ENCODE data around the gene ITCH. TPM values are rescaled to one million over a fixed set of nuclear protein-coding genes. Genes with fewer than 3 reads are reported as not detected.

Gene ITCH
- total and polyA plus RNA-seq, 2 experiments from 2014 or later = 31.0 to 47.7 TPM

DNA sequence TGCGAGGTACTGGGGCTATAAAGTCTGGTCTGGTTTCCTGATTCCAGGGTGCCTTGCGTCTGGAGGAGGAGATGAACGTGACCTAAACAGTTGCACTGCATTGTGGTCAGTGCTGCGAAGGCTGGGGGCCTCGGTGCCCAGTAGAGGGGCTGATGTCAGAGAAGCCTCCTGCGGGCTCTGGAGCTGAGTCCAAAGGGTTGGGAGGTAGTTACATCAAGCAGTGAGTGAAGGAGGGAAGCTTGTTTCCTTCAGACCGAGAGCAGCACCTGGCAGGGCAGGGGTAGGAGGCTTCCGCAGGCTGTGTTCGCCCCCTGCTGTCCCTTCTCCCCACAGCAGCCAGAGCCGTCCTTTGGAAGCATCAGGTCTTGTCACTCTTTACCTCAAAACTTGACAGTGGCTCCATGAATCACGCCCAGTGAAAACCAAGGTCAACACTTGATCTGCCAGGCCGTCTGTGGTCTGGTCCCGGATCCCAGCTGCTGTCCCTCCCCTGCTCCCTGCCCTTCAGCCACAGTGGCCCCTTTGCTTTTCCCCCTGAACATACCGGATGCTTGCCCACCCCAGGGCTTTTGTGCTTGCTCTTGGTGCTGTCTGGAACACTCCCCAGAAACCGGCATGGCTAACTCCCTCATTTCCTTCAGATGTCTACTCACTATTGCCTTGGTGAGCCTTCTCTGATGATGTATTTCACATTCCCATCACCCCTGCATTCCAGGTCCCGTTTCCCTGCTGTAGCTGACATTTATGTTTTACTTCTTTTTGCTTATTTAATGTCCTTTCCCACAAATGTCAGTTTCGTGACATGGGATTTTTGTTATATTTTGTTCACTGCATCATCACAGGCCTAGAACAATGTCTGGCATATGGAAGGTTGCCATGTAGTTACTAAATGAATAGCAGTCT lies 160.1 kb downstream of the ITCH start:
- H4K20me1 ChIP-seq (ENCODE audit: insufficient read depth) = 0 out of 2 replicates have a peak, but pooled peaks cover 4% of the 10 kb centered on the region
- no peak overlapping the region for H2AFZ ChIP-seq
- TF ChIP-seq EZH2 (IDR thresholded peaks at IDR 0.05; ENCODE audit: insufficient read depth, poor library complexity, severe bottlenecking) = no peak
- TF ChIP-seq EZH2phosphoT487 (IDR thresholded peaks at IDR 0.05; ENCODE audit: insufficient read depth, low read depth) = no peak
- peaks cover 89% of the 10 kb centered on the region for H3K79me2 ChIP-seq (ENCODE audit: insufficient read depth)
- H3K27ac ChIP-seq = peak overlapping the region; percentile 77
- H3K4me1 ChIP-seq (ENCODE audit: insufficient read depth) = peaks cover 42% of the 10 kb centered on the region
- H3F3A ChIP-seq (ENCODE audit: insufficient read depth) = peaks cover 55% of the 10 kb centered on the region
- no peaks in the 10 kb centered on the region for H3K9me2 ChIP-seq (ENCODE audit: insufficient read depth)
- in situ Hi-C loops (cut with MboI) = no loop called here
- peak; percentile 72 for DNase-seq
- peak overlapping the region; percentile 53 for H3K9ac ChIP-seq
- H3K4me2 ChIP-seq (ENCODE audit: unreplicated experiment) = peak overlapping the region; percentile 53
- H3K27me3 ChIP-seq (replicated peaks; ENCODE audit: insufficient read depth) = no peaks in the 10 kb centered on the region
- H3K9me3 ChIP-seq (ENCODE audit: low read depth) = no peaks in the 10 kb centered on the region
- 36 to 42% methylated on average over 17 of the region's 17 CpGs for WGBS, 2 experiments (ENCODE audit: low coverage in 1 of 2, low lambda C conversion rate in 2 of 2, missing lambda C conversion rate in 2 of 2)
- peaks cover 26% of the 10 kb centered on the region for H3K36me3 ChIP-seq (ENCODE audit: low read depth)
- H3K4me3 ChIP-seq = no peak overlapping the region

DNA sequence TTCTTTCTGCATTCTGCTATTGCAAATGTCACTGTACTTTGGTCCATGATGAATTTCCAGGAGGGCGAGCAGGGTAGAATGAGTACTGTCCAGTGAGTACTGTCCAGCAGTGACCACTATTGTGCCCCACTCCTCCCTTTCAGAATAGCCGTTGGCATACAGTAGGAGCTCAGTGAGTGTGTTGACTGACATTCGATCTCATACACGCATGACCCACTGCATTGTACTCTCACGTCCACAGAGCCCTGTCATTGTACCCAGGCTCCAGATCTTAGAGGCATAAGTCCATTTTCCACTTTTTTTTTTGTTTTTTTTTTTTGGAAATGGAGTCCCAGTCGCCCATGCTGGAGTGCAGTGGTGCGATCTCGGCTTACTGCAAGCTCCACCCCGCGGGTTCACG lies 161.4 kb downstream of the ITCH start:
- in situ Hi-C loops (cut with MboI) = no loop called here
- 0 out of 2 replicates have a peak, but pooled peaks cover 4% of the 10 kb centered on the region for H4K20me1 ChIP-seq (ENCODE audit: insufficient read depth)
- peaks cover 86% of the 10 kb centered on the region for H3K79me2 ChIP-seq (ENCODE audit: insufficient read depth)
- H3K9me3 ChIP-seq (ENCODE audit: low read depth) = no peaks in the 10 kb centered on the region
- no peak overlapping the region for H2AFZ ChIP-seq
- no peak for TF ChIP-seq EZH2 (IDR thresholded peaks at IDR 0.05; ENCODE audit: insufficient read depth, poor library complexity, severe bottlenecking)
- no peaks in the 10 kb centered on the region for H3K27me3 ChIP-seq (replicated peaks; ENCODE audit: insufficient read depth)
- H3K9me2 ChIP-seq (ENCODE audit: insufficient read depth) = no peaks in the 10 kb centered on the region
- no peak for DNase-seq
- peak overlapping the region; percentile 77 for H3K27ac ChIP-seq
- H3K4me1 ChIP-seq (ENCODE audit: insufficient read depth) = peaks cover 42% of the 10 kb centered on the region
- H3F3A ChIP-seq (ENCODE audit: insufficient read depth) = peaks cover 55% of the 10 kb centered on the region
- WGBS, 2 experiments (ENCODE audit: low coverage in 1 of 2, low lambda C conversion rate in 2 of 2, missing lambda C conversion rate in 2 of 2) = 93 to 94% methylated on average over 11 of the region's 11 CpGs
- H3K9ac ChIP-seq = 0 out of 2 replicates have a peak overlapping the region, but pooled peaks have one; percentile 53
- peaks cover 30% of the 10 kb centered on the region for H3K36me3 ChIP-seq (ENCODE audit: low read depth)
- no peak overlapping the region for H3K4me2 ChIP-seq (ENCODE audit: unreplicated experiment)
- no peak overlapping the region for H3K4me3 ChIP-seq

DNA sequence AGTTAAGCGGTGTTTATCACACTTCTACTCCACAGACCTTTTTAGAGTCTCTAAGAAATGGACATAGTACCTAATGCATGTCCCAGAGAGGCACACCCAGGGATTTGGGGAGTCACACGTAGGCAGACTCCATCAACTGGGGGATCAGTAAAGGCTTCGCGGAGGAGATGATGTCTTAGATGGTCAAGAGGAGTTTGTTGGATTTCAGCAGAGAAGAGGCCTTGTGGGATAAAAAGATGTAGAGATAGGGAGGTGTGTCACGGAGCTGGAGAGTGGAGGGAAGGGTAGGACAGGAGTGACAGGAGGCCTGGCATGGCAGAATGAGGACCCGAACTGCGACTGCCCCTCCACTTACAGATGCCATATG lies 162.3 kb downstream of the ITCH start:
- Histone ChIP-seq H3K27ac (peak overlapping the region; percentile 89), H4K20me1 (ENCODE audit: insufficient read depth) (0 out of 2 replicates have a peak, but pooled peaks cover 4% of the 10 kb centered on the region), H3K27me3 (replicated peaks; ENCODE audit: insufficient read depth) (no peaks in the 10 kb centered on the region), H3F3A (ENCODE audit: insufficient read depth) (peaks cover 55% of the 10 kb centered on the region), H3K4me2 (ENCODE audit: unreplicated experiment) (peak overlapping the region; percentile 50), H3K36me3 (ENCODE audit: low read depth) (peaks cover 29% of the 10 kb centered on the region), H3K4me3 (no peak overlapping the region), H3K79me2 (ENCODE audit: insufficient read depth) (peaks cover 85% of the 10 kb centered on the region), H2AFZ (no peak overlapping the region), H3K9me3 (ENCODE audit: low read depth) (no peaks in the 10 kb centered on the region), H3K9me2 (ENCODE audit: insufficient read depth) (no peaks in the 10 kb centered on the region), H3K9ac (peak overlapping the region; percentile 50), H3K4me1 (ENCODE audit: insufficient read depth) (peaks cover 42% of the 10 kb centered on the region)
- 58 to 61% methylated on average over 7 of the region's 7 CpGs for WGBS, 2 experiments (ENCODE audit: low coverage in 1 of 2, low lambda C conversion rate in 2 of 2, missing lambda C conversion rate in 2 of 2)
- in situ Hi-C loops (cut with MboI) = no loop called here
- DNase-seq = no peak
- no peak for TF ChIP-seq EZH2 (IDR thresholded peaks at IDR 0.05; ENCODE audit: insufficient read depth, poor library complexity, severe bottlenecking)
- TF ChIP-seq EZH2phosphoT487 (IDR thresholded peaks at IDR 0.05; ENCODE audit: insufficient read depth, low read depth) = no peak

DNA sequence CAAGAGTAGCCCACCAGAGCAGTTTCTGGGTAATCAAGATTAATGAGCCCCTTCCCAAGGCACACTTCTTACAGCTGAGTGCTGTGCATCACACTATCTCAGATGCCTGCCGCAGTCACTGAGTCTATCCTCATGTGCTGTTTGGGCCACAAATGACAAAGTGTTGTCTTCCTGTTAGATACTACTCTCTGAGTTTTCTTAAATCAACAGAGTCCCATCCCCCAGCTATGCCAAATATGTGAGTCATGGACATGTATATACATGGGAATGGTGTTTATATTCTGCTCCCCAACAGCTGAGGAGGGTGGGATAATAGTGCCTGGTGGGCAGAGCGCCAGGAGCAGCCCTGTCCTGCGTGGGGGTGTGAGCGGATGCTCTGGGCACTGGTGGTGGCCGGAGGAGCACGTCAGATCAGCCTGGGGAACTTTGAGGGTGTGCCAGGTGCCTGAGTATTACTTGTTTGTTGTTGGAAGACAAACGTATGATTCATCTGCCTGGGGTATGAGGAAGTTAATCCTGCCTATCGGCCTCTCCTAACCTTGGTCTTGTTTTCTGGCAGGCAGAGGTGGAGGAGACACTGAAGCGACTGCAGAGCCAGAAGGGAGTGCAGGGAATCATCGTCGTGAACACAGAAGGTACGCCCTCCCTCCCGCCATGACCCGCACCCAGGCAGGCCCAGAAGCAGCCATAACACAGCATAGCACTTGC lies 162.8 kb downstream of the ITCH start:
- no peak overlapping the region for H2AFZ ChIP-seq
- peaks cover 42% of the 10 kb centered on the region for H3K4me1 ChIP-seq (ENCODE audit: insufficient read depth)
- peaks cover 33% of the 10 kb centered on the region for H3K36me3 ChIP-seq (ENCODE audit: low read depth)
- no peak overlapping the region for H3K4me3 ChIP-seq
- H4K20me1 ChIP-seq (ENCODE audit: insufficient read depth) = 0 out of 2 replicates have a peak, but pooled peaks cover 4% of the 10 kb centered on the region
- WGBS, 2 experiments (ENCODE audit: low coverage in 1 of 2, low lambda C conversion rate in 2 of 2, missing lambda C conversion rate in 2 of 2) = 2 to 6% methylated on average over 14 of the region's 14 CpGs
- H3K79me2 ChIP-seq (ENCODE audit: insufficient read depth) = peaks cover 85% of the 10 kb centered on the region
- H3K4me2 ChIP-seq (ENCODE audit: unreplicated experiment) = peak overlapping the region; percentile 61
- in situ Hi-C loops (cut with MboI) = no loop called here
- peak; percentile 99 for DNase-seq
- no peaks in the 10 kb centered on the region for H3K9me2 ChIP-seq (ENCODE audit: insufficient read depth)
- H3K27me3 ChIP-seq (replicated peaks; ENCODE audit: insufficient read depth) = no peaks in the 10 kb centered on the region
- peaks cover 55% of the 10 kb centered on the region for H3F3A ChIP-seq (ENCODE audit: insufficient read depth)
- H3K9me3 ChIP-seq (ENCODE audit: low read depth) = no peaks in the 10 kb centered on the region
- peak overlapping the region; percentile 69 for H3K9ac ChIP-seq
- no peak for TF ChIP-seq EZH2 (IDR thresholded peaks at IDR 0.05; ENCODE audit: insufficient read depth, poor library complexity, severe bottlenecking)
- no peak for TF ChIP-seq EZH2phosphoT487 (IDR thresholded peaks at IDR 0.05; ENCODE audit: insufficient read depth, low read depth)
- peak overlapping the region; percentile 89 for H3K27ac ChIP-seq
